ENCODE data around the gene ZNF710.
A peak's percentile ranks its signal among the peaks of the same experiment; 100 is the strongest.

Gene ZNF710

GRCh38 chr15:89993349-89993748, 7.8 kb upstream of the ZNF710 start:
- no peak for DNase-seq (ENCODE audit: low spot score)

- no peak for DNase-seq (ENCODE audit: low spot score)
These were observed 4.0 kb upstream of the ZNF710 start for GRCh38 chr15:89997079-89997478.

- no peak for DNase-seq (ENCODE audit: low spot score)
These were observed 2.9 kb upstream of the ZNF710 start for GRCh38 chr15:89998141-89998661.

GRCh38 chr15:89998923-89999675, 2.0 kb upstream of the ZNF710 start:
- DNase-seq (ENCODE audit: low spot score) = no peak

GRCh38 chr15:89999676-90000185, 1.4 kb upstream of the ZNF710 start:
- no peak for DNase-seq (ENCODE audit: low spot score)

GRCh38 chr15:90000186-90001001, 730 bp upstream of the ZNF710 start:
- DNase-seq (ENCODE audit: low spot score) = no peak

- peak; percentile 37 for DNase-seq (ENCODE audit: low spot score)
These were observed 731 bp downstream of the ZNF710 start for GRCh38 chr15:90001683-90002427.

- no peak for DNase-seq (ENCODE audit: low spot score)
These were observed 1.3 kb downstream of the ZNF710 start for GRCh38 chr15:90002428-90002844.

GRCh38 chr15:90003736-90004135, 2.6 kb downstream of the ZNF710 start:
- DNase-seq (ENCODE audit: low spot score) = no peak

GRCh38 chr15:90004252-90004651, 3.1 kb downstream of the ZNF710 start:
- no peak for DNase-seq (ENCODE audit: low spot score)

GRCh38 chr15:90004671-90005070, 3.5 kb downstream of the ZNF710 start:
- DNase-seq (ENCODE audit: low spot score) = no peak

- DNase-seq (ENCODE audit: low spot score) = no peak
These were observed 5.3 kb downstream of the ZNF710 start for GRCh38 chr15:90006217-90007075.

- no peak for DNase-seq (ENCODE audit: low spot score)
These were observed 5.9 kb downstream of the ZNF710 start for GRCh38 chr15:90007076-90007460.

- no peak for DNase-seq (ENCODE audit: low spot score)
These were observed 7.5 kb downstream of the ZNF710 start for GRCh38 chr15:90008607-90009006.

GRCh38 chr15:90009301-90010022, 8.3 kb downstream of the ZNF710 start:
- DNase-seq (ENCODE audit: low spot score) = no peak

GRCh38 chr15:90011705-90012104, 10.6 kb downstream of the ZNF710 start:
- DNase-seq (ENCODE audit: low spot score) = no peak

GRCh38 chr15:90013503-90013937, 12.4 kb downstream of the ZNF710 start:
- no peak for DNase-seq (ENCODE audit: low spot score)

- DNase-seq (ENCODE audit: low spot score) = no peak
These were observed 14.2 kb downstream of the ZNF710 start for GRCh38 chr15:90015294-90015693.

GRCh38 chr15:90015749-90016148, 14.6 kb downstream of the ZNF710 start:
- DNase-seq (ENCODE audit: low spot score) = no peak

- DNase-seq (ENCODE audit: low spot score) = no peak
These were observed 15.6 kb downstream of the ZNF710 start for GRCh38 chr15:90016721-90017120.

Measured in hematopoietic multipotent progenitor cell treated with erythropoietin and hydrocortisone succinate and interleukin-3 and kit ligand, for 15 days (in vitro differentiated cells).